GM18907 (cell line): ENCODE measurements around the gene BCL2.

Source experiments
- ATAC-seq: cut with Tn5 transposase; IDR thresholded peaks from one replicate; pipeline ENCODE4 v1.9.1; 2021; ENCODE audit warnings: mild to moderate bottlenecking, moderate library complexity; ENCODE audit not compliant: unreplicated experiment

BCL2 gene

GRCh38 chr18:63099091-63099840, 220.3 kb downstream of the BCL2 start:
- peak; percentile 16 for ATAC-seq

GRCh38 chr18:63098018-63098981, 221.3 kb downstream of the BCL2 start:
- peak; percentile 64 for ATAC-seq

- no peak for ATAC-seq
These were observed 222.4 kb downstream of the BCL2 start for GRCh38 chr18:63097178-63097577.

GRCh38 chr18:63096327-63096874, 223.2 kb downstream of the BCL2 start:
- ATAC-seq, result no peak

GRCh38 chr18:63095768-63096167, 223.8 kb downstream of the BCL2 start:
- no peak for ATAC-seq

- ATAC-seq, result no peak
These were observed 227.8 kb downstream of the BCL2 start for GRCh38 chr18:63091671-63092364.

GRCh38 chr18:63090334-63090733, 229.2 kb downstream of the BCL2 start:
- no peak for ATAC-seq

- no peak for ATAC-seq
These were observed 230.5 kb downstream of the BCL2 start for GRCh38 chr18:63089041-63089440.

GRCh38 chr18:63088262-63088661, 231.3 kb downstream of the BCL2 start:
- no peak for ATAC-seq

- ATAC-seq, result no peak
These were observed 231.9 kb downstream of the BCL2 start for GRCh38 chr18:63087421-63088230.

- no peak for ATAC-seq
These were observed 234.0 kb downstream of the BCL2 start for GRCh38 chr18:63085611-63086010.

GRCh38 chr18:63084219-63084618, 235.3 kb downstream of the BCL2 start:
- no peak for ATAC-seq

- no peak for ATAC-seq
These were observed 236.0 kb downstream of the BCL2 start for GRCh38 chr18:63083555-63083954.

GRCh38 chr18:63083020-63083531, 236.5 kb downstream of the BCL2 start:
- no peak for ATAC-seq

GRCh38 chr18:63082366-63083019, 237.1 kb downstream of the BCL2 start:
- ATAC-seq, result no peak

GRCh38 chr18:63079114-63079513, 240.5 kb downstream of the BCL2 start:
- peak; percentile 46 for ATAC-seq

GRCh38 chr18:63078471-63078870, 241.1 kb downstream of the BCL2 start:
- ATAC-seq, result peak; percentile 86

- ATAC-seq, result peak; percentile 58
These were observed 244.6 kb downstream of the BCL2 start for GRCh38 chr18:63074981-63075404.

- ATAC-seq, result peak; percentile 47
These were observed 246.1 kb downstream of the BCL2 start for GRCh38 chr18:63073481-63073880.
